K562 (cell line): ENCODE measurements around the gene PMM1.

Experiments used
- EZH2 ChIP-seq: IDR thresholded peaks from 2 replicates; pipeline ENCODE4 v1.6.1; 2012; ENCODE audit warnings: low read depth, mild to moderate bottlenecking, inconsistent platforms, low read length, borderline replicate concordance
- MYBL2 ChIP-seq, 2 experiments: fragments of 450-650 bp in 1 of 2; sonication (generic) in 1 of 2; formaldehyde crosslinking in 1 of 2; IDR thresholded peaks; 2 replicates each; pipeline versions ENCODE4 v1.6.1 to v1.8.1; 2017 to 2022; ENCODE audit warnings: borderline replicate concordance in 1 of 2, inconsistent platforms in 1 of 2, low read depth in 1 of 2, mild to moderate bottlenecking in 1 of 2, missing genetic modification reagents in 1 of 2, moderate library complexity in 1 of 2

DNA sequence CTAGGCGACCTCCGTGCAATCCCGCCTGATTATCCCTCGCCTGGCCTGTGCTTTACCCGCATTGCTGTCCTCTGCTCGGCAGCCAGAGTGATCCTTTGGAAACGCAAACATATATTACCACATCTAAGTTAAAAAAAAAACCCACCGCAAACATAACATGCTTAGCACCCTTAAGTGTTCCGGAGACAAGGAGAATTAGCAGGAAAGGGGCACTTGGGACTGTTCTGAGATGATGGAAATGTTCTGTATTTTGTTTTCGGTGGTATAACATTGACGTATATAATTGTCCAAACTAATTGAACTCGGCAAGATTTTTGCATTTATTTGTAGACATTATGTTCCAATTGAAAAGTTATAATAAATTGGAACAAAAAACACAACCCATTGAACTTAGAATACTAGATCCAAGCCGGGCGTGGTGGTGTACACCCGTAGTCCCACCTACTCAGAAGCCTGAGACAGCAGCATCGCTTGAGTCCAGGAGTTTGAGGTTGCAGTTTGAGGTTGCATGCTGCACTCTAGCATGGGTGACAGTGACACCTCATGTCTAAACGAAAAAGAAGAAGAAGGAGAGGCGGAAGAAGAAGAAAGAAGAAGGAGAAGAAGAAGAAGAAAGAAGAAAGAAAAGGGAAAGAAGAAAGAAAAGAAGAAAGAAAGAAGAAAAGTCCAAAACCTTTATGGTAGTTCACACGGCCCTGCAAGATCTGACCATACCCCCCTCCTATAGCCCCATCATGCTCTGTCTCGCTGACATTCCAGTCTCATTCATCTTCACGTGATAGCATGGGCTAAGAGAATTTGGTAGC lies 44.8 kb downstream of the PMM1 start:
- no peak for TF ChIP-seq MYBL2 (IDR thresholded peaks at IDR 0.05; ENCODE audit: low read depth)
- TF ChIP-seq MYBL2 (CRISPR knock-in tag; IDR thresholded peaks at IDR 0.05; ENCODE audit: borderline replicate concordance), result no peak
- TF ChIP-seq EZH2, result no peak
